Measurements from ENCODE around the gene TMEM132C. TPM values are rescaled to one million over a fixed set of nuclear protein-coding genes. Genes with fewer than 3 reads are reported as not detected.
A peak's percentile ranks its signal among the peaks of the same experiment; 100 is the strongest.
"Not testable (repeated sequence)": the region's sequence is repeated elsewhere in the genome, so short reads cannot be mapped to it uniquely, and the experiment has no call there.

The TMEM132C gene
- total RNA-seq, result not detected

- H3K27me3 Mint-ChIP-seq (ENCODE audit: low read depth), result peaks cover 29% of the 10 kb centered on the region
- H3K36me3 Mint-ChIP-seq (ENCODE audit: insufficient read depth in 2 of 2), result peaks cover 2% of the 10 kb centered on the region in 2 donors
- H3K4me3 Mint-ChIP-seq, result no peak within 1 kb of the TSS
Observed at GRCh38 chr12:128267131-128267622, at the start of gene TMEM132C. TSS of gene TMEM132C (plus strand) at chr12:128267170. CDS start at chr12:128267403, 233 bp downstream.

DNA sequence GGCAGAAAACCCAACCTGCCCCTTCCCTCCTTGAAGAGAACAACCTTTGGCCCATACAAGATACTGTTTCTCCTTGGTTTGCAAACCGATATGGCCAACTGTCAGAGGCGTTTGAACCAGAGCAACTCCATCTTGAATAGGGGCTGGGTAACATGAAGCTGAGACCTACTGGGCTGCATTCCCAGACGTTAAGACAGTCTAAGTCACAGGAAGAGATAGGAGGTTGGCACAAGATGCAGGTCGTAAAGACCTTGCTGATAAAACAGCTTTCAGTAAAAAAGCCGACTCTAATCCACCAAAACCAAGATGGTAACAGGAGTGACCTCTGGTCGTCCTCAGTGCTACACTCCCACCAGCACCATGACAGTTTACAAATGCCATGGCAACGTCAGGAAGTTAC lies 42.7 kb upstream of the TMEM132C start:
- ATAC-seq (replicated peaks in 1 of 2) (no peak), DNase-seq (no peak)
- Mint-ChIP-seq H3K9me3 (peaks cover 0 to 5% of the 10 kb centered on the region in 2 donors), H3K4me1 (ENCODE audit: low read depth) (no peaks in the 10 kb centered on the region), H3K4me3 (no peak overlapping the region), H3K27me3 (ENCODE audit: low read depth) (no peaks in the 10 kb centered on the region), H3K36me3 (ENCODE audit: insufficient read depth in 2 of 2) (no peaks in the 10 kb centered on the region), H3K27ac (no peak overlapping the region)

More at GRCh38 chr12:128267131-128267622, at the start of gene TMEM132C:
- Mint-ChIP-seq H3K27ac (no peak within 1 kb of the TSS), H3K4me1 (ENCODE audit: low read depth) (no peaks in the 10 kb centered on the region), H3K9me3 (peaks cover 3 to 4% of the 10 kb centered on the region in 2 donors)
- DNase-seq, result no peak
- ATAC-seq (replicated peaks in 1 of 2), result no peak

DNA sequence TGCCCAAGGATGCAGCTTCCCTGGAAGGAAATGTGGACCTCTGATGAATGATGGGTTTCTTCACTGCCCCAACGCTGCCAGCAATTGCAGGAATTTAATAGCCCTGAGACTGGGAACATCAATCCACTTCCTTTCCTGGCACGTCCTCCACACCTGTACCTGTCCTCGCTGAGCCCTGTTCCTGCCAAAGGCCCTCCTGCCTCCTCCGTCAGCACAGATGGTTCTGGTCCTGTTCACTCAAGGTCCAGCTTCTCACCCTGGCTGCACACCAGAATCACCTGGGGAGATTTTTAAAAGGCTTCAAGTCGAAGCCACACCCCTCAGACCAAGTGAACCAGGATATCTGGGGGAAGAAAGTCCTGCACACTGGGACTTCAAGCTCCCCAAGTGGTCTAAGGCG lies 38.4 kb upstream of the TMEM132C start:
- H3K4me3 Mint-ChIP-seq, result no peak overlapping the region
- no peak overlapping the region for H3K27ac Mint-ChIP-seq
- H3K36me3 Mint-ChIP-seq (ENCODE audit: insufficient read depth in 2 of 2), result peaks cover 0 to 2% of the 10 kb centered on the region in 2 donors
- no peaks in the 10 kb centered on the region for H3K4me1 Mint-ChIP-seq (ENCODE audit: low read depth)
- DNase-seq (no peak), ATAC-seq (replicated peaks in 1 of 2) (no peak)
- H3K27me3 Mint-ChIP-seq (ENCODE audit: low read depth), result no peaks in the 10 kb centered on the region
- H3K9me3 Mint-ChIP-seq, result peaks cover 7 to 12% of the 10 kb centered on the region in 2 donors

DNA sequence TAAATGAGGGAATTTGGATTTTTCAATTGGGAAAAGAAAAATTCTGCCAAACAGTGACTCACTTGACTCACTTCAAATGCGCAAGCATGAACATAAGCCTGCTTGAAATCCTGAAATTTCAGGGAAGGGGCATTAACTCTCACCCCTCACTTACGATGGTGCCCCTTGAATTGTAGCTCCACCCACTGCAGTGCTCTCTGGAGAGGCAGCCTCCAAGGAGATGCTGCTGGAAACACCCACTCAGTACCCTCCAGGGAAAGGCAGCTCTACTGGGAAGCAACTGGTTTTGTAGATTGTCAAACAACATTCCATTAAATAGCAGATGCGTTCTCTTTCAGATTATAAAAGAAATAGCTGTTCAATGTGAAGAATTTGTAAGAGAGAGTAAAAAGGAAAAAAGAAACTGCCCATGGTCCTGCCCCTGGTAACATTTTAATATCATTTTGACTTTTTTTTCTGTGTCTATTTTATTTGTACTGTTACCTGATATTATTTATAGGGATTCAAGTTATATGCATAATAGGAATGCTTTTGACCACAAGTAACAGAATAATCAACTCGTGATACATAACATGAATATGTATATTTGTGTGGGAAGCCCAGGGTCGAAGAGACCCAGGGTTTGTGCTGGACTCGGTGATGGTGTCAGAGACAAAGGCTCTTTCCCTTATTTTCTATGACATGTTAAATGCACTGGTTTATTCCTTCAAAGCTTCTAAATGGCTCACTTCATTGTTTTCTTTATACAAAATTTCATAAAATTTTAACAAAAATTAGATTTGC lies 31.1 kb upstream of the TMEM132C start:
- Mint-ChIP-seq H3K27ac (no peak overlapping the region), H3K4me3 (no peak overlapping the region), H3K27me3 (ENCODE audit: low read depth) (no peaks in the 10 kb centered on the region), H3K4me1 (ENCODE audit: low read depth) (no peaks in the 10 kb centered on the region), H3K36me3 (ENCODE audit: insufficient read depth in 2 of 2) (peaks cover 0 to 2% of the 10 kb centered on the region in 2 donors), H3K9me3 (peaks cover 11 to 14% of the 10 kb centered on the region in 2 donors)
- no peak for ATAC-seq (replicated peaks in 1 of 2)
- DNase-seq, result no peak

GRCh38 chr12:128236525-128236924 lies 30.4 kb upstream of the TMEM132C start:
- no peaks in the 10 kb centered on the region for H3K4me1 Mint-ChIP-seq (ENCODE audit: low read depth)
- no peak overlapping the region for H3K4me3 Mint-ChIP-seq
- H3K27ac Mint-ChIP-seq, result no peak overlapping the region
- H3K9me3 Mint-ChIP-seq, result peaks cover 11 to 17% of the 10 kb centered on the region in 2 donors
- no peaks in the 10 kb centered on the region for H3K27me3 Mint-ChIP-seq (ENCODE audit: low read depth)
- ATAC-seq (replicated peaks in 1 of 2) (no peak), DNase-seq (no peak)
- H3K36me3 Mint-ChIP-seq (ENCODE audit: insufficient read depth in 2 of 2), result peaks cover 0 to 2% of the 10 kb centered on the region in 2 donors

- H3K36me3 Mint-ChIP-seq (ENCODE audit: insufficient read depth in 2 of 2), result no peaks in the 10 kb centered on the region
- no peaks in the 10 kb centered on the region for H3K4me1 Mint-ChIP-seq (ENCODE audit: low read depth)
- no peak overlapping the region for H3K27ac Mint-ChIP-seq
- H3K27me3 Mint-ChIP-seq (ENCODE audit: low read depth), result no peaks in the 10 kb centered on the region
- ATAC-seq (replicated peaks in 1 of 2) (no peak), DNase-seq (no peak)
- H3K4me3 Mint-ChIP-seq, result no peak overlapping the region
- H3K9me3 Mint-ChIP-seq, result peaks cover 5 to 10% of the 10 kb centered on the region in 2 donors
Observed at GRCh38 chr12:128240745-128241144, 26.2 kb upstream of the TMEM132C start.

GRCh38 chr12:128245121-128245520 lies 21.8 kb upstream of the TMEM132C start:
- no peaks in the 10 kb centered on the region for H3K4me1 Mint-ChIP-seq (ENCODE audit: low read depth)
- H3K4me3 Mint-ChIP-seq, result no peak overlapping the region
- H3K27me3 Mint-ChIP-seq (ENCODE audit: low read depth), result no peaks in the 10 kb centered on the region
- H3K36me3 Mint-ChIP-seq (ENCODE audit: insufficient read depth in 2 of 2), result no peaks in the 10 kb centered on the region
- no peak for ATAC-seq (replicated peaks in 1 of 2)
- peaks cover 6 to 10% of the 10 kb centered on the region in 2 donors for H3K9me3 Mint-ChIP-seq
- DNase-seq, result no peak
- H3K27ac Mint-ChIP-seq, result no peak overlapping the region

DNA sequence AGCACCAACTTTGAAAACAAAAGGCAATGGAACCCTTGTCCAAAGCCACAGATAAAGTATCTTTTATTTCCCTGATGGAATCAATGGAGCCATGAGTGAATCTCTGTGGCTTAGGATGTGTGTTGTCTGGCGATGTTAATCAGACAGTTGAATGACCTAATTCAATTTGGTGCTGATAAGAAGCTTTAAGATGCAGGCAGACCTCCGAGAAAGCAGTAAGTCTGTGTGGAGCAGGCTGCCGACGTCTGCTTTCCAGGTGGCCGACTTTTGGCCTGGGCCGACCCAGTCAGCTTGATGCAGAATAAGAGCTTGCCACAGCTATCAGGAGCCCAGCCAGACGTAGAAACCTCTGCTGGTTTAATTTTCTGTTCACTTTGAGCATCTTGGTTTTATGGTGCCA lies 21.1 kb upstream of the TMEM132C start:
- H3K36me3 Mint-ChIP-seq (ENCODE audit: insufficient read depth in 2 of 2), result no peaks in the 10 kb centered on the region
- H3K4me3 Mint-ChIP-seq, result no peak overlapping the region
- DNase-seq (no peak), ATAC-seq (replicated peaks in 1 of 2) (no peak)
- H3K27me3 Mint-ChIP-seq (ENCODE audit: low read depth), result no peaks in the 10 kb centered on the region
- H3K9me3 Mint-ChIP-seq, result peaks cover 6 to 8% of the 10 kb centered on the region in 2 donors
- H3K27ac Mint-ChIP-seq, result no peak overlapping the region
- no peaks in the 10 kb centered on the region for H3K4me1 Mint-ChIP-seq (ENCODE audit: low read depth)

- ATAC-seq (replicated peaks in 1 of 2) (no peak), DNase-seq (no peak)
- Mint-ChIP-seq H3K9me3 (peaks cover 3 to 8% of the 10 kb centered on the region in 2 donors), H3K4me3 (no peak overlapping the region), H3K4me1 (ENCODE audit: low read depth) (no peaks in the 10 kb centered on the region), H3K27me3 (ENCODE audit: low read depth) (no peaks in the 10 kb centered on the region), H3K36me3 (ENCODE audit: insufficient read depth in 2 of 2) (peaks cover 0 to 2% of the 10 kb centered on the region in 2 donors), H3K27ac (no peak overlapping the region)
Observed at GRCh38 chr12:128250096-128250495, 16.9 kb upstream of the TMEM132C start.

DNA sequence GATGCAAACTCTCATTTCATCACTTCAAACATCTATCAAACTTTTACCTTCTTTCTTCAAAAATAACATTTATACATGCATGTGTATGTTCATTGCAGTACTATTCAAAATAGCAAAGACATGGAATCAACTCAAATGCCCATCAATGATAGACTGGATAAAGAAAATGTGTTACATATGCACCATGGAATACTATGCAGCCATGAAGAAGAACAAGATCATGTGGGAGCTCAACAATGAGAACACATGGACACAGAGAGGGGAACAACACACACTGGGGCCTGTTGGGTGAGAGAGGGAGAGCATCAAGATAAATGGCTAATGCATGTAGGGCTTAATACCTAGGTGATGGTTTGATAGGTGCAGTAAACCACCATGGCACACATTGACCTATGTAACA lies 13.1 kb upstream of the TMEM132C start:
- H3K27me3 Mint-ChIP-seq (ENCODE audit: low read depth); DNase-seq; ATAC-seq (replicated peaks in 1 of 2); H3K4me1 Mint-ChIP-seq (ENCODE audit: low read depth); H3K4me3 Mint-ChIP-seq; H3K27ac Mint-ChIP-seq; H3K36me3 Mint-ChIP-seq (ENCODE audit: insufficient read depth in 2 of 2); H3K9me3 Mint-ChIP-seq: not testable (repeated sequence)

DNA sequence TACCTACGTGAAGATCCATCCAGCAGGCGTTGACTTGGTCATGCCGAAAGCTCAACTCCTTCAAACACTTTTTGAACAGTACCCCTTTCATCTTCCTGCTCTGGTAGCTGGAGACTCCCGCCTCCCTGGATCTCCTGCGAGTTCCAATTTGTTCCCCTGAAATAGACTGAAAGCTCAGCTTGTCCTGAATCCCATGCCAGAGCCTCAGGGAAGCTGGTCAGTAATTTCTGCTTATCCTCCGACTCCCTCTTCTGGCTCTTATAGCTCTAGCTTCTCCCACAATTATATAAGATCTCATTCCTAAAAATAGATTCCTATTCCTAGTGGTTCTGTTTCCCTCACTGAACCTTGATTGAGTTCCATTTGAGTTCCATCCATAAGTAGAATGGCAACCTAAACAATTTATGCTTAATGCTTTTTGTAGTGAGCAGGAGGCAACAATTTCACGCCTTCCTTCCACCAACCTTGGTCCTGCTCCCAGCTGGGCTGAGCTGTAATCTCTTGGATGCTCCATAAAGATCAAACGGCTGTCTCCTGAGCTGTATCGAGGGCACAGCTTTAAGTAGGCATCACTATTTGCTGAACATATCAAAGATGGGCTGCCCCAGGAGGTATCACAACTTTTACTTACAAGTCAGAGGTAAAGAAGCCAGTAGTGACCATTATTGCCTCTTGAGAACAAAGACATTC lies 8.0 kb upstream of the TMEM132C start:
- Mint-ChIP-seq H3K9me3 (peaks cover 2 to 5% of the 10 kb centered on the region in 2 donors), H3K4me3 (no peak overlapping the region), H3K4me1 (ENCODE audit: low read depth) (no peaks in the 10 kb centered on the region), H3K27ac (no peak overlapping the region), H3K36me3 (ENCODE audit: insufficient read depth in 2 of 2) (no peaks in the 10 kb centered on the region), H3K27me3 (ENCODE audit: low read depth) (peaks cover 4% of the 10 kb centered on the region)
- no peak for DNase-seq
- ATAC-seq (replicated peaks in 1 of 2), result no peak

DNA sequence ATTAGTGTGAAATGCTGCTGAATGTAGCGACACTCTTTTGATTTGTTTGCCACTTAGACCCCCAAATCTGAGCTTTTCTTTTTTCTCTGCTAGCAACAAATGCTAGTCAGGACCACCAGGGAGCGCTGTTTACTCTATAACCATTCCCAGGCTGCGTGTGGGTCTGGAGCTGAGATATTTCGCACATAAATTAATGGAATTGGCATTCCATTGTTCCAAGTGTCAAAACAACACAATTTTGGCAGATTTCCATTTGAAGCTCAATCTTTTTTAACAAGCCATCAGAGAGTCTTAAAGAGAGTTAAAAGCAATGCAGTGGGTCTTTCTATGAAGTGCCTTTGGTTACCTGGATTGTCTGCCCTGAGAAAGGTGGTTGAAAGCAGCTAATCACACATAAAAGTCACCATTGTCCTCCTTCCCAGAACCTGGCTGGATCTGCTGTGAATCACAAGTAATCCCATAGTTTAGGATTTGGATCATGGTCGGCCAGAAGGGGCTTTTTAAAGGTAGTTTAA lies 7.4 kb upstream of the TMEM132C start:
- Mint-ChIP-seq H3K27me3 (ENCODE audit: low read depth) (peaks cover 6% of the 10 kb centered on the region), H3K36me3 (ENCODE audit: insufficient read depth in 2 of 2) (peaks cover 0 to 2% of the 10 kb centered on the region in 2 donors), H3K9me3 (peaks cover 3 to 5% of the 10 kb centered on the region in 2 donors), H3K4me1 (ENCODE audit: low read depth) (no peaks in the 10 kb centered on the region), H3K27ac (no peak overlapping the region), H3K4me3 (no peak overlapping the region)
- DNase-seq (peak in 1 of 2 donors; percentile 6), ATAC-seq (replicated peaks in 1 of 2) (no peak)

- Mint-ChIP-seq H3K27me3 (ENCODE audit: low read depth) (peaks cover 13% of the 10 kb centered on the region), H3K4me3 (no peak overlapping the region), H3K4me1 (ENCODE audit: low read depth) (no peaks in the 10 kb centered on the region), H3K9me3 (peaks cover 3 to 4% of the 10 kb centered on the region in 2 donors), H3K36me3 (ENCODE audit: insufficient read depth in 2 of 2) (peaks cover 2% of the 10 kb centered on the region in 2 donors), H3K27ac (no peak overlapping the region)
- DNase-seq (no peak), ATAC-seq (replicated peaks in 1 of 2) (no peak)
Observed at GRCh38 chr12:128261757-128262156, 5.2 kb upstream of the TMEM132C start.
